Activated CD4-positive, alpha-beta T cell treated with anti-CD3 and anti-CD28 coated beads for 24 hours (primary cell): ENCODE data around the gene ZIM2.

Experiments
- DNase-seq, 2 donors: peaks; one replicate each; pipeline ENCODE4 v3.0.0-alpha.2; 2020; ENCODE audit warnings: low read depth in 2 of 2

The ZIM2 gene

DNA sequence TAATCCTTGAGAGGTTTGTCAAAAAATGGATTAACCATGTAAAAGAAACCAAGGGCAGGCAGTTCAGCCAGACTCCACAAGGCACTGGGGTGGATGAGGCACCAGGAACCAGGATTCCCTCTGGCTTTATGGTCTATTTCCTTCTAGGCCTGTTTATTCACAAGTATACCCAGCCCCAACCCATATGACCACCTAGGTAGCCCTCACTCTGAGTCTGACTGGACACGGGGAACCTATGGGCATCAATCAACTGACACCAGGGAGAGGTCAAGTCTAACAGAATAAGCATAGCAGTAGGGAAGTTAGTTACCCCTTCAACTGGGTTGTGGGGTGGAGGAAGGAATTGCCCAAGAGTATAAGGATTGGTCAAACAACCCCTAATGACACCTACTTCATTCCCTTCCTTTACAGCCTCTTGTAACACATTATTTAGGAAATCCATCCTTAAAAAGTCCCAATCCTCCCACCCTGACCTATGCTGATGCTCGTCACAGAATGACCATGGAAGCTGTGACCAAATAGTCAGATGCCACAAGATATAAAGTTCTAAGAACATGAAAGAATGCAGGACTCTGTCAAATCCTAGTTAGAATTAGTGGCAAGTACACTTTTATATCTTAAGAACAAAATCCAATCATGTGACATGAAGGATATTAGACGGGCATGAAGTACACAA is 31.7 kb downstream of the ZIM2 start:
- DNase-seq = no peak

DNA sequence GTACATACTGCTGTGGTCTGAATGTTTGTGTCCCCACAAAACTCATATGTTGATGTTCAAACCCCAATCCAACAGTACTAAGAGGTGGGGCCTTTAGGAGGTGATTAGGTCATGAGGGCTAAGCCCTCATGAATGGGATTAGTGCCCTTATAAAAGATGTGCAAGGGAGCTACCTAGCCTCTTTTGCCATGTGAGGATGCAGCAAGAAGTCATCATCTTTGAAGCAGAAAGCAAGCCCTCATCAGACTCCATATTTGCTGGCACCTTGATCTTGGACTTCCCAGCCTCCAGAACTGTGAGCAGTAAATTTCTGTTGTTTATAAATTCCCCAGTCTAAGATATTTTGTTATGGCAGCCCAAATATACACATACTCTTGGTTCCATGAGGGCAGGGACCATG is 33.9 kb downstream of the ZIM2 start:
- DNase-seq = no peak

DNA sequence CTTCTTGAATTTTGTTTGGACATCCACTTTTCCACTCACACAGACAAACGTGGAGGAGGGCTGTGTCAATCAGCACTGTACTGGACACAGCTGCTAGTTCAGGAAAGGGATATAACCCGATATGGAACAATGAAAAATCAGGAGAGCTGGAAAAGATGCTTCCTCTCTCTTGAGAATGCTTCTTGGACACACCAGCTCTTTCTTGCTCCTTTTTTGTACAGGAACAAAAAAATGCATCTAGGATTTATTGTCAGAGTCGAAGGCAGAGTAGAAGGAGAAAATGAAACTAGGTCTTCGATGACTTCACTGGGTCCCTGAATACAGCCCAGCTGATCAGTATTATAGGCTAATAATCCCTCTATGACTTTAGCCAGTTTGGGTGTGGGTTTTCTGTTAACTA is 62.2 kb downstream of the ZIM2 start:
- no peak for DNase-seq

DNA sequence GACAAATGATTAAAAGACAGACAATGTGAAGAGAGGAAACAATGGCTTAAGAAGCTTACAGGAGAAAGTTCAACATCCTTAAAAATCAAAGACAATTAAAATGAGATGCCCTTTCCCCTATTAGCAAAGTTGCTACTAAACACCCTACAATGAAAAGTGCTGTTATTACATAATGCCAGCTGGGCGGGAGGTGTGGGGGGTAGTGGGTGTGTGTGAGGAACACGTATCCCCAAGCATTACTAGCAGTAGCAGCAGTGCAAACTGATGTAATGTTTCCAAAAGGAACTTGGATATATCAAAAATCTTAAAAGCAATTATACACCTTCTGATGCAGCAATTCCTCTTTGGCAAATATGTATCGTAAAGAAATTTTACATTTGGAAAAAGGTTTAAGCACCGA is 70.9 kb downstream of the ZIM2 start:
- no peak for DNase-seq

DNA sequence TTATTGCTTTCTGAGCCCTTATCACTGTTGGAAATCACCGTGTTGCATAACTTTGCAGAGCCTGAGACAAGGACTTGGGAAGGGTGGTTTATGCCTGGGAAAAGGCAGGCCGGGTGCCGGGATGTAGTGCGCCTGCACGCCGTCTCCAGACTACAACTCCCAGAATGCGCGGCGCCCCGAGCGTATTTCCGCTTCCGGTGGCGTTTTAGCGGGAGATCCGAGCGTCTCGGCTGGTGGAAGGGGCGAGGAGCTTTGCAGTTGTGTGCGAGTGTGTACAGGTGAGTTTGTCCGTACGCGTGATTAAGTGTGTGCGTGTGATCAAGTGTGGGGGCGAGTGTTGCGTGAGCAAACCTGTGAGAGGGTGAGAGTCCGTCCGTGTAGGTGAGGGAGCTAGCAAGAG is 75.4 kb downstream of the ZIM2 start:
- no peak for DNase-seq

DNA sequence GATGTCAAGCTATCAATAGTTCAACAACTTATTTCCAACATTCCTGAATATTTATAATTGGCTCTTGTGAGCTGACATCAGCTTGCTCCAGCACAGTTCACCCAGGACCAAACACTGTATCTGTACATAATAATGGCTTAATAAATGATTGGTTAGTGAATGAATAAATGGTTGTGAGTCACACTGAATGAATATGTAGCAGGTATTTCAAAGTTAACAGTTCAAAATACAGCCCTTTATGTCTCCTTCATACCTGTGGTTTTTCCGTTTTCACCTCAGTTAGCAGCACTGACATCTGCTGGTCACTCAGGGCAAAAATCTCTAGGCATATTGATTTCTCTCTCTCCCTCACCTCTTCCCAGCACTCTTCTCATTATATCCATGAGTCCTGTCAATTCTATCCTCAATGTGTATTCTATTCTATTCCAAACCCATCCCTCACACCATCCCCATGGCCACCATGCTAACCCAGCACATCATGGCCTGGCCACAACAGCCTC is 76.3 kb downstream of the ZIM2 start:
- DNase-seq = no peak

DNA sequence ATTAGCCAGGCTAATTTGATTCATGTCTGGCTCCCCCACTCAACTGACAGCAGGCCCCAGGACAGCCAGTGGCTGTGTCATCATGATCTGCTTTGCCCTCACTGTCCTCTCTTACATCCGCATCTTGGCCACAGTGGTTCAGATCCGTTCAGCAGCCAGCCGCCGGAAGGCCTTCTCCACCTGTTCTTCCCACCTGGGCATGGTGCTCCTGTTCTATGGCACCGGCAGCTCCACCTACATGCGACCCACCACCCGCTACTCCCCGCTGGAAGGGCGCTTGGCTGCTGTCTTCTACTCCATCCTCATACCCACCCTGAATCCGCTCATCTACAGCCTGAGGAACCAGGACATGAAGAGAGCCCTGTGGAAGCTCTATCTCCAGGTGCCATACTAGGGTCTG is 79.7 kb downstream of the ZIM2 start:
- no peak for DNase-seq

DNA sequence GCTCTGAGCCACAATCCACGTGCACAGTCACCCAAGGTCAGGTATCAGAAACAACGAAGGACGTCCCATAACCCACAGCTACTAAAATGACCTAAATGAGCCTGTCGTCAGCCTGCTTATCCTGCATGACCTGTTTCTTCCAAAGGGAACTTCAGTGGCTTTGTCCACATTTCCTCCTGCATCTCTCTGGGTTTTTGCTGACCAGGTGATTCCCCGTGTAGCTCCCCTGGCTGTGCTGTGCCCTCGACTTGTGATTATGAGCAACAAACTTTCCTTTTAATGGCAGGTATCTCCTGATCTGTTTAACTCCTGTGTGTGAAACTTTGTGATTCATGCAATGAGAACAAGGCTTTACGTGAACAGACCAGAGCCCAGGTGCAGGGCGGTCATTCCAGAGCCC is 81.0 kb downstream of the ZIM2 start:
- DNase-seq = no peak

DNA sequence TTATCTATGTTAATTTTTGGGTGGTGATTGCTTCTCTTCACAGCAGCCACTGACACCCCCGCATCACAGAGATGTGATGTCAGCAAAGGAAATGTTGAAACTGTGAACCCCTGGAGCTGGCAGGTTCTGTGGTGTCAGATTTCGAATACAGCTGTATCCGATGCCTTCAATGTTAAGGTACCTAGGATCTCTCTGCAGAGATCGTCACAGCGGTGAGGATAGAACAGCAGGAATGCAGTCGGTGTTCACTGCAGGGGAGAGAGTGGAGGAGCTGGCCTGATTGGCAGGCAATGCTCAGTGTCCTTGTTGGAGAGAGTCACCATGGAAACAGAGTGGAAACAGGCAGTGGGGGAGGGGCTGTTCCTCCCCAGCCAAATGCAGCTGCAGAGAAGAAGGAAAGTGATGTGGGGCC is 89.4 kb downstream of the ZIM2 start:
- no peak for DNase-seq

DNA sequence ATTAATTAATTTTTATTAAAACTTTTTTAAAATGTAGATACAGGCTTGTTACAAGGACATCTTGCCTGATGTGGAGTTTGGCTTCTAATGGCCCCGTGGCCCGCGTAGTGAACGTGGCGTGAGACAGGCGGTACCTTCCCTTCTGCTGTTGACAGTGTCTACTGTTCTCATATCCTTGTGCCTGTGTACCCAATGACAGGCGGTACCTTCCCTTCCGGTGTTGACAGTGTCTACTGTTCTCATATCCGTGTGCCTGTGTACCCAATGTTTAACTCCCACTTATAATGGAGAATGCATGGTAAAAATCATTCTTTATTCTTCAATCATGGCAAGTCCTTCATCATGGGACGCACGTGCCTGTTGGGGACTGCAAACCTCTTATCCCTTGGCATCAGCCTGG is 89.9 kb downstream of the ZIM2 start:
- DNase-seq = no peak

DNA sequence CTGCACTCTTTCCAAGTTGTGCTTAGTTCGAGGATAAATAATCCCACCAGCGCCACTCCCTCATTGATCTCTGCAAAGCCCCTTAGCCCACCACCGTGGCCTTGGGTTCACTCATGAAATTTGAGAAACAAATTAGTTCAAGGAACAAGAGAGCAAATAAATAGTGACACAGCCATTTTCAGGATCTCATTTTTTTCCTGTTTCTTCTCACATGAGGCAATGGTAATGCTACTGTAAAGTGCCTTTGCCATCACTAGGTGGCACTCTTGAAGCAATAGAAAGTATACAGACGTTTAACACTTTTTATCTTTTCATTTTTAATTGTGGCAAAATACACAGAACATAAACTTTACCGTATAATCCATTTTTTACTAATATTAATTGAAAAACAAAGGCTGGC is 92.1 kb downstream of the ZIM2 start:
- DNase-seq = no peak

DNA sequence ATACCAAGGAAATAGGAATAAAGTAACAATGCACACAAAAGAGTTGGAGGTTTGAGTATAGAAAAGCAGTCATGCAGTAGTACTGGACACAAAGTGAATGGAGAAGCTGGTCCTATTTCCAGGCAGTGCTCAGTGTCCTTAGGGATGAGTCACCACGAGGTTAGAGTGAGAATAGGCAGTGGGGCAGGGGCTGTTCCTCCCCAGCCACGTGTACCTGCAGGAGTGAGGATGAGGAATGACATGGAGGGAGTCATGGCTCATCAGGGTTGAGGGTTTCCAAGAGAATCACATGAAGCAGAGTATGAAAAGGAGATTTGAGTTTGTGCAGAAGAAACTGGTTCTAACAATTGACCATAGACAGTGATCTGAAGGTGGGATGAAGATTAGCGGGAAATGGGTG is 94.2 kb downstream of the ZIM2 start:
- DNase-seq = no peak

DNA sequence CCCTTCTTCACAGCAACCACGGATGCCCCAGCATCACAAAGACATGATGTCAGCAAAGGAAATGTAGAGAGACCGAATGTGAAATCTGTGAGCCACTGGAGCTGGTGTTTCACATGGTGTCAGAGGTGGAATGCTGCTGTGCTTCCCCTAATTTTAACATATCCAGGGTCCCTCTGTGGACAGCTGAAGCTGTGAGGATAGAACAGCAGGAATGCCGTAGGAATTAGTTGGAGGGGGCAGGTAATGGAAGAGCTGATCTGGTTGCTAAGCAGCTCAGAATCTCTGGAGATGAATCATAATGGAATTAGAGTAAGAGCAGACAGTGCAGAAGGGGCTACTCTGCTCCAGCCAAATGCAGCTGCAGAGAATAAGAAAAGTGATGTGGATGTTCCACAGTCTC is 100.0 kb downstream of the ZIM2 start:
- DNase-seq = no peak

DNA sequence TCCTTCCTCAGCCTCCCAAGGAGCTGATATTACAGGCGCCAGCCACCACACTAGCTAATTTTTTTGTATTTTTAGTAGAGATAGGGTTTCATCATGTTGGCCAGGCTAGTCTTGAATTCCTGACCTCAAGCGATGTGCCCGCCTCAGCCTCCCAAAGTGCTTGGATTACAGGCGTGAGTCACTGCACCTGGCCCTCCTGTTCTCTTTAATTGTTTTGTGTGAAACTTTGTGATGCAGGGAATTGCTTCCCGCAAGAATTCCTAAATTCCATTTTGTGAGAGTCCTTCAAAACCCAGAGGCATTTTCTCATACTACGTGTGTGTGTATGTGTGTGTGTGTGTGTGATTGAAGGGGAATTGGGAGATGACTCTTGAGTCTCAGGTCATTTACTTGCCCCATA is 104.0 kb downstream of the ZIM2 start:
- DNase-seq = no peak

DNA sequence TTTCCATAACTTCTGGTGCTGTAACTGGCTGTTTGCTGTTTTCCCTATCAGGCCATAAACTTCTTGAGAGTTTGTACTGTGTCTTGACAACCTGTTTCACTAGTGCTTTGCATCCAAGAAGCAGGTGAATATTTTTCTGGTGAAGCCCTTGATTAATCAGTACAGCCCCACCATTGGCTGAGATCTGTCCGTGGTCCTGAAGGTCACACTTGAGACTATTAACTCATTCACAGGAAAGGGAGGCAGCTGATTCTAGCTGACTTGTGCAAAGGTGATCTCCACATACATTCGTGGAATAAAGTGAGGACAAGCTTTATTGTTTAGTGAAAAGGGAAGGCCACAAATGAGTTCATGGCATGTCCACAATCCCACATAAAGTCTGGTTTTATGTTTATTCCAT is 107.5 kb downstream of the ZIM2 start:
- no peak for DNase-seq

DNA sequence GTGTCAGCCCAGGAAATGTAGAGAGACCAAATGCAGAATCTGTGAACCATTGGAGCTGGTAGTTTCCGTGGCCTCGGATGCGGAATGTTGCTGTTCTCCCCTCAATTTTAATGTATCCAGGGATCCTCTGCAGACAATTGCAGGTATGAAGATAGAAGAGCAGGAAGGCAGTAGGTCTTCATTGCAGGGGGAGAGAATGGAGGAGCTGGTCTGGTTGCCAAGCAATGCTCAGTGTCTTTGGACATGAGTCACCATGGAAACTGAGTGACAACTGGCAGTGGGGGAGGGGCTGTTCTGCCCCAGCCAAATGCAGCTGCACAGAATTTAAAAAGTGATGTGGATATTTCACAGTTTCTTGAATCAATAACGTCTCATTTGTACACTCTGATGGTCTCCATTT is 112.8 kb downstream of the ZIM2 start:
- no peak for DNase-seq

DNA sequence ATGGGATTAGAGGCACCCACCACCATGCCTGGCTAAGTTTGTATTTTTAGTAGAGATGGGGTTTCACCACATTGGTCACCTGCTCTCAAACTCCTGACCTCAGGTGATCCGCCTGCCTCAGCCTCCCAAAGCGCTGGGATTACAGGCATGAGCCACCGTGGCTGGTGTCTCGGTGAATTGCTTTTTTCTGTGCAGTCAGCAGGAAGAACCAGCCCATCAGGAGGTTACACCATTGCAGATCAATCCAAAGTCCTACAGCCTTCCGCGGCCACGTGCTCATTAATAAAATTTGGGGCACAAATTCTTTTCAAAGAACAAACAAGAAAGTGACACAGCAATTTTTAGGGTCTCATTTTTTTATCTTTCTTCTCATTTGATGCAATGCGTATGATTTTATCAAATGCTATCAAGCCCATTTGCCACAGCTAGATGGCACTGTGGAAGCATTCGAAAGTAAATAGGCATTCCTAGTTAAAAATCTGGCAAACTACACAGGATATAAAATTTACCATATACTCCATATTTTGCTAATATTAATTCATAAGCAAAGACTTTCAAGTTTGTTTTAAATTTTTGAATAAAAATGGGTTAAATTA is 114.6 kb downstream of the ZIM2 start:
- no peak for DNase-seq
